ENCODE measurements around the gene RRP1.

RRP1 gene

DNA sequence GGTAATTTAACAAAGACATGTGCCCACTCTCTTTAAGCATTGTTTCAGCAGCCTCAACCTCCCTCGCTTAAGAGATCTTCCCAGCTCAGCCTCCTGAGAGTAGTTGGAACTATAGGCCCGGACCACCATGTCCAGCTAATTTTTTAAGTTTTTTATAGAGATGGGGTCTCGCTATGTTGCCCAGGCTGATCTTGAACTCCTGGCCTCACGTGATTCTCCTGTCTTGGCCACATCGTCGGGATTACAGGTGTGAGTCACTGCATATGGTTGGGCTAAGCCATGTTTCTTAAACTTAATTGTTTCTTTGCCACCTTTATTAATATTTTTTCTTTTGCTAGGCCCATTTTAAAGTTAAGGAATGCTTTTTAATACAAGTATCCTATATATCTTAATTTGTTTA is 57.1 kb downstream of the RRP1 start:
- no peak for DNase-seq

- no peak for DNase-seq
These were observed 57.9 kb downstream of the RRP1 start for GRCh38 chr21:43847301-43847700.

DNA sequence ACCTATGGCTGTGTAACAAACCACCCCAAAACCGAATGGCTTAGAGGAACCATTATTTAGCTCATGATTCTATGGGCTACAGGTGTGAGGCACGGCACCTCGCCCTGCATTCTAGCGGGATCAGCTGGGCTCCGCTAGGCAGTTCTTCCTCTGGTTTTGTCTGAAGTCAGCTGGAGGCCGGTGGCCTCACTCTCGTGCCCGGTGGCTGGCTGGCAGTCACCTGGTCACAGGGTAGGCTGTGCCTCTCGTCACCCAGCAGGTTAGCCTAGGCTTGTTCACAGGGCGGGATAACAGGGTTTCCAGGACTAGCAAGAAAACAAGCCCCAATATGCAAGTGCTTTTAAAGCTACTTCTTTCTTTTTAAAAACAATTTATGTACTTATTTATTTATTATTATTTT is 59.4 kb downstream of the RRP1 start:
- DNase-seq, result no peak

- DNase-seq, result no peak
These were observed 60.3 kb downstream of the RRP1 start for GRCh38 chr21:43849532-43850299.

DNA sequence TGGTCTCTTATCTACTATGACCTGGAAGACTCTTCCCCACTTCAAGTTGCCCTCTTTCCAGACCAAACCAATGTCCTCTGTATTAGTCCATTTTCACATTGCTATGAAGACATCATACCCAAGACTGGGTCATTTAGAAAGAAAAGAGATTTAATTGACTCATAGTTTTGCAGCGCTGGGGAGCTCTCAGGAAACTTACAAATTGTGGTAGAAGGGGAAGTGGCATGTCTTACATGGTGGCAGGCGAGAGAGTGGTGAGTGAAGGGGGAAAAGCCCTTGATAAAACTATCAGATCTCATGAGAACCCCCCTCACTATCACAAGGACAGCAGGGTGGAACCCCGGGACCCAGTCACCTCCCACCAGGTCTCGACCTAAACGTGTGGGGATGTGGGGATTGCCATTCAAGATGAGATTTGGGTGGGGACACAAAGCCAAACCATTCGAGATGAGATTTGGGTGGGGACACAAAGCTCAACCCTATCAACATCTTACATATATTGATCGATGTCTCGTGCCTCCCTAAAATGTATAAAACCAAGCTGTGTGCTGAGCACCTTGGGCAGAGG is 61.4 kb downstream of the RRP1 start:
- no peak for DNase-seq

DNA sequence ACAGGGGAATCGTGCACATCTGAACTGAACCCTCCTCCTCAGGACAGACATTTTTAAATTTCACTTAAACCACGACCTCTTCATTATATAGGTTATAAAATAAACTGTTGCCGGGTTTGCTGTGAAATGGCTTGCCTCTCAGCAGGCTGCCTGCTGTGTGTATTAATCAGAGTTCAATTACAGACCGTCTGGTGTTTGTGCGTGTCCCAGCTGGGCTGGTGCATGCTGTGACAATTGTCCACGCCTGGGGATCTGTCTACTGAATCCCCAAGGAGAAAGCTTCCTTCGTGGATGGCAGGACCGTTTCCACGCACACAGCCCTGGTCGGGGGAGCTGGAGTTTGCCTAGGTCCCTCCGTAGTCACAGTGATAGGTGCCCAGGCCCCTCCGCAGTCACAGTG is 62.2 kb downstream of the RRP1 start:
- no peak for DNase-seq

DNA sequence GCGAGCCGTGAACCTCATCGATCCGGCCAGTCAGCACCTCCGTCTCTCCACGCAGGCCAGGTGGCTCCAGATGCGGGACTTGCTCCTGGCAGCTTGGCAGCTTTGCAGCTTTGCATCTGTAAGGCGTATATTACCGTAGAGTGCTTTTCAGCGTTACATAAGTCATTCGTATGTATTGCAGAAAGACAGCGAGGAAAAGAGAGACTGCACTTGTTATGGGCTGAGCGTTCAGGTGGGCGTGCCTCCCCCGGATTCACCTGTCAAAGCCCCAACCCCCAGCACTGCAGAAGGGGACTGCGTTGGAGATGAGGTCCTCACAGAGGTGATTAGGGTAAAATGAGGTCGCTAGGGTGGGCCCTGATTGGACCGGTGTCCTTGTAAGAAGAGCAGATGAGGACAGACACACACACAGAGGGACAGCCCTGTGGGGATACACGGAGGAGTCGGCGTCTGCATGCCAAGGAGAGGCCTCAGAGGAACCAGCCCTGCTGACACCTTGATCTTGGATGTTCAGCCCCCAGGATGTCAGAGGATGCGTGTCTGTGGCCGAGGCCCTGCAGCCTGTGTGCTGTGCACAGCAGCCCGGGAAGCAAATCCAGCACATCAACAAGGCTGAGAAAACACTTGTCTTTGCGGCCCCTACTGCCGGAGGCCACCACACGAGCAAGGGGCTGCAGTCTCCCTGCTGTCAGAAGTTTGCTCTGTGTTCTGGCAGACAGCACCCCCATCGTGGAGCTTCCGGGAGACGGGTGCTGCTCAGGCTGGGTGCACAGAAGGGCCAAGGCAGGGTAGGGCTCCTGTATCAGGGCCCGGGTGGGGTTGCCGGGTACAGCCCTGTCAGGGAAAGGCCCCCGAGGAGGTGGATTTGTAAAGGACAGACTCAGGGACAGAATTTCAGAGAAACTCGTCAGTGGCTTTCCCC is 64.7 kb downstream of the RRP1 start:
- no peak for DNase-seq

Measured in eye (tissue), 1 donor.